Mucosa of rectum (tissue), 2 donors: Measurements from ENCODE around the gene NDUFAB1.
A peak's percentile ranks its signal among the peaks of the same experiment; 100 is the strongest.
"Not testable (repeated sequence)": the region's sequence is repeated elsewhere in the genome, so short reads cannot be mapped to it uniquely, and the experiment has no call there.

Experiments used
- H3K27ac ChIP-seq, 2 donors: one replicate each; pipeline ENCODE4 v1.7.0; 2013; ENCODE audit warnings: inconsistent platforms in 2 of 2, low read depth in 2 of 2, low read length in 2 of 2
- H3K27me3 ChIP-seq, 2 donors: one replicate each; pipeline ENCODE4 v1.7.0; 2013; ENCODE audit warnings: low read length in 2 of 2; ENCODE audit not compliant: control insufficient read depth in 2 of 2, insufficient read depth in 2 of 2
- H3K36me3 ChIP-seq, 2 donors: one replicate each; pipeline ENCODE4 v1.7.0; 2013; ENCODE audit warnings: low read length in 2 of 2; ENCODE audit not compliant: control insufficient read depth in 2 of 2, insufficient read depth in 2 of 2
- H3K4me1 ChIP-seq, 2 donors: one replicate each; pipeline ENCODE4 v1.7.0; 2013; ENCODE audit warnings: low read length in 2 of 2, mild to moderate bottlenecking in 1 of 2; ENCODE audit not compliant: control insufficient read depth in 2 of 2, insufficient read depth in 2 of 2
- H3K4me3 ChIP-seq, 2 donors: one replicate each; pipeline ENCODE4 v1.7.0; 2013; ENCODE audit warnings: low read length in 2 of 2
- H3K9ac ChIP-seq, 2 donors: one replicate each; pipeline ENCODE4 v1.7.0; 2013; ENCODE audit warnings: low read length in 2 of 2, low read depth in 1 of 2, mild to moderate bottlenecking in 1 of 2
- H3K9me3 ChIP-seq, 2 donors: one replicate each; pipeline ENCODE4 v1.7.0; 2013; ENCODE audit warnings: low read length in 2 of 2; ENCODE audit not compliant: control insufficient read depth in 2 of 2
- donor health status: healthy.
- donor health status: Normal muscosa, but diverticular disease.

NDUFAB1 gene

DNA sequence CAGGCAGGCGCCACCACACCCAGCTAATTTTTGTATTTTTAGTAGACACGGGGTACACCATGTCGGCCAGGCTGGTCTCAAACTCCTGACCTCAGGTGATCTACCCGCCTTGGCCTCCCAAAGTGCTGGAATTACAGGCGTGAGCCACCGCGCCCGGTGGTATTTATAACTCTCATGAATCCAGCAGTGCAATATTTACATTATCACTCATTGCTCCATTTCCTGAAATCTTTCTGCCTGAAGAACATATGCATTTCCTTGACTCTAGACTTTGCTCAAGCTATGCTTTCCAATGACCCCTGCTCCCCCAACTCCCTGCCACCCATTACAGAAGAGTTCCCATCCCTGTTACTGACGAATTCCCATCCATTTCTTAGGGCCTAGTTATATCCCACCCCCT, 19.7 kb upstream of the NDUFAB1 start:
- Histone ChIP-seq H3K4me3 (no peak overlapping the region), H3K27ac (no peak overlapping the region), H3K36me3 (peaks cover 5 to 25% of the 10 kb centered on the region in 2 donors)

DNA sequence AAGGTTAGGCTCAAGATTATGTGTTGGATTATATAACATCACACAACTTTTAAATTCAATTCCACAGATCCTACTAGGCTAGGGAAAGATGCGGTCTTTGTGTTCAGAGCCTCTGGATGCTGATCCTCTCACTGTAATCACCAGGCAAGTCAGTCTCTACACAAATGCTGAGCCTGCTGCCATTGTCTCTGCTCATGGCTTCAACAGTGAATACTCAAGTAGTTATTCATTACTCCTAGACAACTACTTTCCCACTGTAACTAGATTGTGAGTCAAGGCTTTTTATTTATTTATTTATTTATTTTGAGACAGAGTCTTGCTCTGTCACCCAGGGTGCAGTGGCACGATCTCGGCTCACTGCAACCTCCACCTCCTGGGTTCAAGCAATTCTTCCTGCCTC, 15.8 kb upstream of the NDUFAB1 start:
- Histone ChIP-seq H3K27me3 (no peaks in the 10 kb centered on the region), H3K4me3 (no peak overlapping the region)

More for the DNA sequence above, 19.7 kb upstream of the NDUFAB1 start:
- no peak overlapping the region for H3K9ac ChIP-seq
- no peaks in the 10 kb centered on the region for H3K4me1 ChIP-seq
- no peaks in the 10 kb centered on the region for H3K27me3 ChIP-seq
- H3K9me3 ChIP-seq = no peaks in the 10 kb centered on the region

DNA sequence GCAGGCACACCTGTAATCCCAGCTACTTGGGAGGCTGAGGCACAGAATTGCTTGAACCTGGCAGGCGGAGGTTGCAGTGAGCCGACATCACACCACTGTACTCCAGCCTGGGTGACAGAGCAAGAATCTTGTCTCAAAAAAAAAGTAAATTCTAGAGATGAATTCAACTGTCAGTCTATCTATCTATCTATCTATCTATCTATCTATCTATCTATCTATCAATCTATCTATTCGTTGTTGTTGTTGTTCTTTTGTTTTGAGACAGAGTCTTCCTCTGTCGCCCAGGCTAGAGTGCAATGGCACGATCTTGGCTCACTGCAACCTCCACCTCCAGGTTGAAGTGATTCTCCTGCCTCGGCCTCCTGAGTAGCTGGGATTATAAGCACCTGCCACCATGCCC, 14.8 kb upstream of the NDUFAB1 start:
- not testable (repeated sequence) for H3K27me3 ChIP-seq, H3K9me3 ChIP-seq, H3K4me3 ChIP-seq, H3K27ac ChIP-seq, H3K9ac ChIP-seq, H3K4me1 ChIP-seq
- peaks cover 5 to 17% of the 10 kb centered on the region in 2 donors for H3K36me3 ChIP-seq

More for the DNA sequence above, 15.8 kb upstream of the NDUFAB1 start:
- Histone ChIP-seq H3K4me1 (no peaks in the 10 kb centered on the region), H3K27ac (no peak overlapping the region), H3K9ac (no peak overlapping the region), H3K9me3 (no peaks in the 10 kb centered on the region), H3K36me3 (peaks cover 5 to 17% of the 10 kb centered on the region in 2 donors)

DNA sequence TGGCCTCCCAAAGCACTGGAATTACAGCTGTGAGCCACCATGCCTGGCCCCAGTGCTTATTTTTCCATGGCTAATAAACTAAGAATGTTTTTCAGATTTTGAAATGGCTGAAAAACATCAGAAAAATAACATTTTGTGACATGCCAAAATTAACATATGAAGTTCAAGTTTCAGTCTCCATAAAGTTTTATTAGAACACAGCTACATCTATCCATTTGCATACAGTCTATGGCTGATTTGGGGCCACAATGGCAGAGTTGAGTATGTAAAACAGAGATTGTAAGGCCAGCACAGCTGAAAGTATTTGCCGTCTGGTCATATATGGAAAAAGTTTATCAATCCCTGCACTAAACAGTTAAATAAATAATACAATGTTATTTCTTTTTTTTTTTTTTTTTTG, 13.8 kb upstream of the NDUFAB1 start:
- Histone ChIP-seq H3K27ac (no peak overlapping the region), H3K9ac (no peak overlapping the region), H3K36me3 (peaks cover 5 to 15% of the 10 kb centered on the region in 2 donors), H3K4me1 (no peaks in the 10 kb centered on the region), H3K27me3 (no peaks in the 10 kb centered on the region), H3K4me3 (no peak overlapping the region), H3K9me3 (no peaks in the 10 kb centered on the region)

DNA sequence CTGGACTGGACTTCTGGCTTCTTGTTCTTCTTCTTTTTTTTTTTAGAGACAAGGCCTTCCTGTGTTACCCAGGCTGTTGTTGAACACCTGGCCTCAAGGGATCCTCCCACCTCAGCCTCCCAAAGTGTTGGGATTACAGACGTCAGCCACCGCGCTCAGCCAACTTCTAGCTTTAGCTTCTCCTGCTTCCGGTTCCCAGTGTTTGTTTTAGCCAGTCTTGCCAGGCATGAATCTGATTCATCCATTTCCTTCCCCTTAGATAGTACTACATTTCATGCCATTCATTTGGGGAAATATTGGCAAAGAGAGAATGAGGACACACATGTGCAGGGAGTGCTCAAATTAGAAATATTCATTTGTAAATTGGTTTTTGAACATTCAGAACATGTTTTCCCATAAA, 12.1 kb upstream of the NDUFAB1 start:
- peaks cover 5 to 19% of the 10 kb centered on the region in 2 donors for H3K36me3 ChIP-seq

DNA sequence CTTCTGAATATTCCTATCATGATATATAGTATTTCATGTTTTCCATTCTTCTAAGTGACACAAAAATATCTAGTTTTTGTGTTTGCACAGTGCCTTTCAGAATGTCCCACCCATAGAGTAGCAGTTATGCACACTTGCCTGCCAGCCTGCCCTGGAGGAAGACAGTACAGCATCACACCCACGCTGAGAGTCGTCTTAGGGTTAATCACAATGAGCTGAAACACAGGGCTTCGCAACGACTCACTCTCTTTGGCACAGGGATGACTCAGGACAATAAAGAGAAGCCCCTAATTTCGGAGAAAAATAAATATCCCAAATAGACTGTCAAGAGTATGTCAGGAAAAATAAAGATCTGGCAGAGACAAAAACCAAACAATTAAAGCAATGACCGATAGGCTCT, 11.6 kb upstream of the NDUFAB1 start:
- H3K9ac ChIP-seq = no peak overlapping the region
- H3K4me1 ChIP-seq = no peaks in the 10 kb centered on the region
- no peaks in the 10 kb centered on the region for H3K9me3 ChIP-seq
- no peaks in the 10 kb centered on the region for H3K27me3 ChIP-seq
- H3K27ac ChIP-seq = no peak overlapping the region
- H3K4me3 ChIP-seq = no peak overlapping the region
- H3K36me3 ChIP-seq = peaks cover 7 to 21% of the 10 kb centered on the region in 2 donors

More for the DNA sequence above, 12.1 kb upstream of the NDUFAB1 start:
- Histone ChIP-seq H3K27me3 (no peaks in the 10 kb centered on the region), H3K4me3 (no peak overlapping the region), H3K4me1 (no peaks in the 10 kb centered on the region), H3K9ac (no peak overlapping the region), H3K9me3 (no peaks in the 10 kb centered on the region), H3K27ac (no peak overlapping the region)

DNA sequence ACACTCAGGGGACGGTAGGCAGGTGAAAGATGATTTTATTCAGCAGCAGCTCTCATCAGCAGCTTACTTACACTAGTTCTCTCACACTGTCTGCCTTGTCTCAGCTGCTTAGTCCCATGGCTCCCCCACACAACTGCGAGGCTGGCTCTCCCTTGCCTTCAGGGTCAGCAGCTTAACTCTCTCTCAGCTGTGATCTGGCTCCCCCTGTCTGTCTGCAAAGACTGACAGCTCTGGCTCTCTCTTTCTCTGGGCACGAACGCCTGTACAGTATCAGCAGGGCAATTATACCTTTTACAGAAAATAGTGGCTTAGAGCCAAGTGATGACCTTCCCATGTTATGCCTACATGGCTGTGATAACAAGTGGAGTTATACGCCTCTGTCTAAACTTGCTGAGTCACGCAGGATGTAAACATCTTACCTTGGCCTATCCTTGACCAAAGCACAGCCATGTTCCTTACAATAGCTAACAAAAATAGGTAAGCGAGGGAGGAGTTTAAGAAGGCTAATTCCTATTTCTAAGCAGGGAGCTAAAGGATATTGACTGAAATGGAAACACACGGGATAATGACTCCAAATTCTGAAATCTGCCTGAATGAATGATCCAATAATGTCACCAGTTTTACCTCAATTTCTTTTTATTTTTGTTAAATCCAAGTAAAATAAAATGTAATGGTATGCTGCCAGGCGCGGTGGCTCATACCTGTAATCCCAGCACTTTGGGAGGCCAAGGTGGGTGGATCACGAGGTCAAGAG, 1.1 kb upstream of the NDUFAB1 start:
- Histone ChIP-seq H3K9me3 (no peaks in the 10 kb centered on the region), H3K4me3 (no peak overlapping the region), H3K4me1 (peaks cover 7% of the 10 kb centered on the region in 2 donors), H3K27me3 (no peaks in the 10 kb centered on the region), H3K9ac (no peak overlapping the region), H3K36me3 (peaks cover 7 to 17% of the 10 kb centered on the region in 2 donors), H3K27ac (no peak overlapping the region)

DNA sequence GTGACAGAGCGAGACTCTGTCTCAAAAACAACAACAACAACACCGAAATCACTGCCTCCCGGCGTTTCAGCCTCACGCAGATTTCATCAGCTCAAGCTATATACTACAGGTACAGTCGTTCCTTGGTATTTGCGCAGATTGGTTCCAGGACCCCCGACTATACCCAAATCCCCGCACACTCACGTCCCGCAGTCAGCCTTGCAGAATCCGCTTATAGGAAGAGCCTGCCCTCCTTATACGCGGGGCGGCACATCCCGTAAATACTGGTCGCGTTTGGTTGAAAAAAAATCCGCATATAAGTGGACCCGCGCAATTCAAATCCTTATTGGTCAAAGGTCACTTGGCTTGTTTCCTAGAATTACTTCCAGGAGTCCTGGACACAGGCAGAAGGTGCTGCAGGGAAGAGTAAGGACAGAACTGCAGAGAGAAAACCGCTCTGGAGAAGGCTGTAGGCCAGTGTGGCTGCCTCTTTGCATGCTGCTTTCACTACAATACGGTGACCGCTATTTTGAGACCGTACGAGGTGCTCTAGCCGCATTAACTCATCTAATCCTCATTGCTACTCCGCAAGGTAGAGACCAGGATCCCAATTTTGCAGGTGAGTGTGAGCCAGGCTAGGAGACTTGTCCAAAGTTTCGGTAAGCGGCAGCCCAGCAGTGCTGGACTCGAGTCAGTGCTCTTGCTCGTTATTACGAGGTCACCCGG, 718 bp downstream of the NDUFAB1 start:
- Histone ChIP-seq H3K9ac (peak overlapping the region; percentile 73 to 76), H3K4me1 (peaks cover 7% of the 10 kb centered on the region in 2 donors), H3K4me3 (peak overlapping the region; percentile 89 to 94), H3K27ac (peak overlapping the region; percentile 67 to 76), H3K36me3 (peaks cover 23 to 32% of the 10 kb centered on the region in 2 donors), H3K27me3 (no peaks in the 10 kb centered on the region), H3K9me3 (no peaks in the 10 kb centered on the region)

DNA sequence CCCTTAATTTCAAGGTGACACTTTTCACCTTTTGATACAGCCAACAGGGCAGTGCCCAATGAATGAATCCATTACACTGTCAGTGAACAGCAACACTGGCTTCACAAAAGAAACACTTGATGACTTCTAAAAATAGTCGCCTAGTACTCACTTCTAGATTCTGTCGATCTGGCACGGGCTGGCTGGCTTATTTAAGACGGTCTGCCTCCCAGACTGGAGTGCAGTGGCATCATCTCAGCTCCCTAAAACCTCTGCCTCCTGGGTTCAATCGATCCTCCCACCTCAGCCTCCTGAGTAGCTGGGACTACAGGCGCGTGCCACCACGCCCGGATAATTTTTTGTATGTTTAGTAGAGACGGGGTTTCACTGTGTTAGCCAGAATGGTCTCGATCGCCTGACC, 1.9 kb downstream of the NDUFAB1 start:
- H3K9ac ChIP-seq = no peak overlapping the region

DNA sequence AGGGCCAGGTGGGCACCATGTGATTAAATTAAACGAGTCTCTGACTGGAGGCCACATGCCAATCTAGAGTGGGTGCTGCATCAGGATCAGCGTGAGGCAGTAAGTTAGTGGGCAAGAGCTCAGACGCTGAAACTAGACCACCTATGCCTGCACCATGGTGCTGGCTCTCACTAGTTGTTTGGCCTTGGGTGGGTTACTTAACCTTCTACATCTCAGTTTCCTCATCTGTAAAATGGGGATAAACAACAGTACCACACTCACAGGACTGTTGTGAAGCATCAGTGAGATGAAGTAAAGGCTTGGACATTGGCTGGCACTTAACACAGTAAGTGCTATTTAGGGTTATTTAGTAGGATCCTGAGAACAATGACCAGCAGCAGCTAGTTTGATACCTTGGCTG, 5.9 kb downstream of the NDUFAB1 start:
- no peak overlapping the region for H3K9ac ChIP-seq
- H3K4me3 ChIP-seq = no peak overlapping the region
- H3K9me3 ChIP-seq = no peaks in the 10 kb centered on the region
- peaks cover 60 to 62% of the 10 kb centered on the region in 2 donors for H3K36me3 ChIP-seq
- H3K4me1 ChIP-seq = peaks cover 3 to 5% of the 10 kb centered on the region in 2 donors
- no peaks in the 10 kb centered on the region for H3K27me3 ChIP-seq
- no peak overlapping the region for H3K27ac ChIP-seq

More for the DNA sequence above, 1.9 kb downstream of the NDUFAB1 start:
- Histone ChIP-seq H3K9me3 (no peaks in the 10 kb centered on the region), H3K4me3 (no peak overlapping the region), H3K4me1 (peaks cover 7% of the 10 kb centered on the region in 2 donors), H3K27me3 (no peaks in the 10 kb centered on the region), H3K27ac (no peak overlapping the region), H3K36me3 (peaks cover 33 to 41% of the 10 kb centered on the region in 2 donors)
